H9 (cell line): ENCODE results near the gene BARX1. TPM values are rescaled to one million over a fixed set of nuclear protein-coding genes. Genes with fewer than 3 reads are reported as not detected.

ENCODE experiments used
- DNase-seq: peaks from one replicate; pipeline ENCODE4 v3.0.0-alpha.2; 2017
- H2AFZ ChIP-seq: one replicate; pipeline ENCODE4 v1.6.1; 2013; ENCODE audit warnings: mild to moderate bottlenecking, low read length, control low read depth, moderate library complexity
- H2AK5ac ChIP-seq: 2 replicates; pipeline ENCODE4 v1.6.1; 2013; ENCODE audit warnings: low read length, control low read depth, mixed read lengths; ENCODE audit not compliant: insufficient read length
- H2BK120ac ChIP-seq: one replicate; pipeline ENCODE4 v1.6.1; 2013; ENCODE audit warnings: low read depth, mild to moderate bottlenecking, low read length, control low read depth, inconsistent platforms; ENCODE audit not compliant: poor library complexity, severe bottlenecking
- H2BK12ac ChIP-seq: 2 replicates; pipeline ENCODE4 v1.6.1; 2013; ENCODE audit warnings: low read length, control low read depth, mixed read lengths, low read depth; ENCODE audit not compliant: insufficient read length
- H2BK15ac ChIP-seq: 2 replicates; pipeline ENCODE4 v1.6.1; 2013; ENCODE audit warnings: low read depth, low read length, control low read depth
- H2BK20ac ChIP-seq: one replicate; pipeline ENCODE4 v1.6.1; 2013; ENCODE audit warnings: low read depth, mild to moderate bottlenecking, low read length, control low read depth, inconsistent platforms; ENCODE audit not compliant: poor library complexity, severe bottlenecking
- H2BK5ac ChIP-seq: 2 replicates; pipeline ENCODE4 v1.6.1; 2013; ENCODE audit warnings: low read length, control low read depth, mixed read lengths; ENCODE audit not compliant: insufficient read length
- H3K14ac ChIP-seq: 2 replicates; pipeline ENCODE4 v1.6.1; 2013; ENCODE audit warnings: low read length, control low read depth; ENCODE audit not compliant: insufficient read depth
- H3K18ac ChIP-seq: 2 replicates; pipeline ENCODE4 v1.6.1; 2013; ENCODE audit warnings: low read depth, mild to moderate bottlenecking, mixed read lengths, low read length, control low read depth; ENCODE audit not compliant: insufficient read length
- H3K23ac ChIP-seq: 2 replicates; pipeline ENCODE4 v1.6.1; 2013; ENCODE audit warnings: low read length, control low read depth, mixed read lengths, low read depth; ENCODE audit not compliant: insufficient read length
- H3K23me2 ChIP-seq: 2 replicates; pipeline ENCODE4 v1.6.1; 2013; ENCODE audit warnings: low read depth, mild to moderate bottlenecking, mixed read lengths, low read length, control low read depth; ENCODE audit not compliant: insufficient read length, poor library complexity, severe bottlenecking
- H3K27ac ChIP-seq: 2 replicates; pipeline ENCODE4 v1.5.1; 2013; ENCODE audit warnings: low read length, control low read depth, mixed read lengths, low read depth; ENCODE audit not compliant: insufficient read length
- H3K27me3 ChIP-seq: 2 replicates; pipeline ENCODE4 v1.6.1; 2013; ENCODE audit warnings: low read length, control low read depth, inconsistent platforms; ENCODE audit not compliant: insufficient read depth
- H3K4ac ChIP-seq: 2 replicates; pipeline ENCODE4 v1.6.1; 2013; ENCODE audit warnings: low read depth, mild to moderate bottlenecking, control low read depth, inconsistent platforms, low read length, moderate library complexity
- H3K4me1 ChIP-seq: 2 replicates; pipeline ENCODE4 v1.6.1; 2013; ENCODE audit warnings: low read length, control low read depth, inconsistent platforms; ENCODE audit not compliant: insufficient read depth
- H3K4me2 ChIP-seq: 2 replicates; pipeline ENCODE4 v1.6.1; 2013; ENCODE audit warnings: low read length, control low read depth, mixed read lengths; ENCODE audit not compliant: insufficient read length, insufficient read depth
- H3K56ac ChIP-seq: 2 replicates; pipeline ENCODE4 v1.6.1; 2013; ENCODE audit warnings: low read depth, mild to moderate bottlenecking, mixed read lengths, low read length, control low read depth; ENCODE audit not compliant: insufficient read length
- H3K79me1 ChIP-seq: 2 replicates; pipeline ENCODE4 v1.6.1; 2013; ENCODE audit warnings: low read depth, mild to moderate bottlenecking, moderate library complexity, low read length, control low read depth, inconsistent platforms; ENCODE audit not compliant: insufficient read depth, poor library complexity, severe bottlenecking
- H3K79me2 ChIP-seq: 2 replicates; pipeline ENCODE4 v1.6.1; 2013; ENCODE audit warnings: low read length, control low read depth, inconsistent platforms; ENCODE audit not compliant: insufficient read depth
- H3K9ac ChIP-seq: 2 replicates; pipeline ENCODE4 v1.6.1; 2013; ENCODE audit warnings: low read length, control low read depth, mixed read lengths; ENCODE audit not compliant: insufficient read length; ENCODE audit errors: extremely low read depth
- H3K9me3 ChIP-seq: one replicate; pipeline ENCODE4 v1.6.1; 2013; ENCODE audit warnings: low read depth, low read length, inconsistent platforms; ENCODE audit not compliant: control insufficient read depth
- H3T11ph ChIP-seq: one replicate; pipeline ENCODE4 v1.6.1; 2013; ENCODE audit warnings: mild to moderate bottlenecking, low read length, control low read depth, inconsistent platforms
- H4K20me1 ChIP-seq: one replicate; pipeline ENCODE4 v1.6.1; 2013; ENCODE audit not compliant: control insufficient read depth, insufficient read length, insufficient read depth
- H4K5ac ChIP-seq: 2 replicates; pipeline ENCODE4 v1.6.1; 2013; ENCODE audit warnings: low read depth, mild to moderate bottlenecking, mixed read lengths, low read length, control low read depth; ENCODE audit not compliant: insufficient read length
- H4K8ac ChIP-seq: replicated peaks from 2 replicates; pipeline ENCODE4 v1.6.1; 2013; ENCODE audit warnings: low read length, control low read depth, mixed read lengths, low read depth; ENCODE audit not compliant: insufficient read length
- H4K91ac ChIP-seq: 2 replicates; pipeline ENCODE4 v1.6.1; 2013; ENCODE audit warnings: low read depth, mild to moderate bottlenecking, moderate library complexity, mixed read lengths, low read length, control low read depth; ENCODE audit not compliant: insufficient read length
- H3K27ac Mint-ChIP-seq, 3 experiments: 2 replicates in 2 of 3; 3 replicates in 1 of 3; pipeline ENCODE4 v1.8.0; 2020 to 2021; ENCODE audit warnings: mixed read lengths in 3 of 3, mild to moderate bottlenecking in 1 of 3, moderate library complexity in 1 of 3
- H3K27me3 Mint-ChIP-seq: 2 replicates; pipeline ENCODE4 v1.8.0; 2021; ENCODE audit warnings: low read depth, mild to moderate bottlenecking, moderate library complexity, mixed read lengths
- H3K36me3 Mint-ChIP-seq, 3 experiments: 2 replicates in 2 of 3; 3 replicates in 1 of 3; pipeline ENCODE4 v1.8.0; 2020 to 2021; ENCODE audit warnings: low read depth in 3 of 3, mixed read lengths in 3 of 3; ENCODE audit not compliant: insufficient read depth in 1 of 3
- H3K4me1 Mint-ChIP-seq, 2 experiments: 2 replicates each; pipeline ENCODE4 v1.8.0; 2020; ENCODE audit warnings: mixed read lengths in 2 of 2
- H3K4me3 Mint-ChIP-seq, 2 experiments: 2 replicates in 1 of 2; 3 replicates in 1 of 2; pipeline ENCODE4 v1.8.0; 2020 to 2021; ENCODE audit warnings: mild to moderate bottlenecking in 2 of 2, mixed read lengths in 2 of 2, moderate library complexity in 1 of 2
- H3K9me3 Mint-ChIP-seq, 2 experiments: 2 replicates in 1 of 2; 3 replicates in 1 of 2; pipeline ENCODE4 v1.8.0; 2020; ENCODE audit warnings: mild to moderate bottlenecking in 2 of 2, mixed read lengths in 2 of 2, moderate library complexity in 1 of 2
- WGBS: extraction: QIAGEN DNeasy Blood & Tissue Kit; methylation state at CpG from one replicate; pipeline ENCODE4 v1.1.7; 2013; ENCODE audit warnings: missing lambda C conversion rate, low lambda C conversion rate, mixed read lengths; ENCODE audit not compliant: insufficient read length; ENCODE audit errors: extremely low coverage; 5-methylcytosine and 5-hydroxymethylcytosine counted together
- total RNA-seq: library from RNA; stranded (reverse); gene quantifications from 2 replicates; pipeline ENCODE4 v1.2.1, GENCODE V29; 2021
- TF ChIP-seq, protein P1 (sequence below): fragments of 200-600 bp; sonication (generic); conservative IDR thresholded peaks from 3 replicates; pipeline ENCODE4 v1.8.0; 2021; ENCODE audit warnings: antibody characterized with exemption, mild to moderate bottlenecking

BARX1 gene
- total RNA-seq, 1 experiment from 2014 or later, result 1.2 TPM

- no peaks in the 10 kb centered on the region for H3K79me1 ChIP-seq
- no peak overlapping the region for H2BK12ac ChIP-seq
- H2BK5ac ChIP-seq, result no peak overlapping the region
- Mint-ChIP-seq H3K36me3 (peaks cover 0 to 2% (median 0%) of the 10 kb centered on the region in 3 experiments; a peak in 2 of 7 replicates), H3K9me3 (peaks cover 5 to 6% of the 10 kb centered on the region in 2 experiments; a peak in 4 of 5 replicates), H3K27ac (no peak overlapping the region), H3K4me1 (no peaks in the 10 kb centered on the region), H3K4me3 (no peak overlapping the region), H3K27me3 (peaks cover 3% of the 10 kb centered on the region)
- H2BK120ac ChIP-seq, result no peak overlapping the region
- no peaks in the 10 kb centered on the region for H3K9me3 ChIP-seq
- H4K8ac ChIP-seq, result no peak overlapping the region
- H3K18ac ChIP-seq, result no peak overlapping the region
- H4K91ac ChIP-seq, result no peak overlapping the region
- H2BK20ac ChIP-seq, result no peak overlapping the region
- no peak overlapping the region for H3K14ac ChIP-seq
- no peak overlapping the region for H3K4me2 ChIP-seq
- no peaks in the 10 kb centered on the region for H3K23me2 ChIP-seq
- TF ChIP-seq, protein P1, sequence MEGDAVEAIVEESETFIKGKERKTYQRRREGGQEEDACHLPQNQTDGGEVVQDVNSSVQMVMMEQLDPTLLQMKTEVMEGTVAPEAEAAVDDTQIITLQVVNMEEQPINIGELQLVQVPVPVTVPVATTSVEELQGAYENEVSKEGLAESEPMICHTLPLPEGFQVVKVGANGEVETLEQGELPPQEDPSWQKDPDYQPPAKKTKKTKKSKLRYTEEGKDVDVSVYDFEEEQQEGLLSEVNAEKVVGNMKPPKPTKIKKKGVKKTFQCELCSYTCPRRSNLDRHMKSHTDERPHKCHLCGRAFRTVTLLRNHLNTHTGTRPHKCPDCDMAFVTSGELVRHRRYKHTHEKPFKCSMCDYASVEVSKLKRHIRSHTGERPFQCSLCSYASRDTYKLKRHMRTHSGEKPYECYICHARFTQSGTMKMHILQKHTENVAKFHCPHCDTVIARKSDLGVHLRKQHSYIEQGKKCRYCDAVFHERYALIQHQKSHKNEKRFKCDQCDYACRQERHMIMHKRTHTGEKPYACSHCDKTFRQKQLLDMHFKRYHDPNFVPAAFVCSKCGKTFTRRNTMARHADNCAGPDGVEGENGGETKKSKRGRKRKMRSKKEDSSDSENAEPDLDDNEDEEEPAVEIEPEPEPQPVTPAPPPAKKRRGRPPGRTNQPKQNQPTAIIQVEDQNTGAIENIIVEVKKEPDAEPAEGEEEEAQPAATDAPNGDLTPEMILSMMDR, result no peak
- H4K20me1 ChIP-seq, result no peaks in the 10 kb centered on the region
- no peaks in the 10 kb centered on the region for H3K4me1 ChIP-seq
- no peak overlapping the region for H4K5ac ChIP-seq
- no peak overlapping the region for H3K9ac ChIP-seq
- no peak overlapping the region for H3K23ac ChIP-seq
- no peaks in the 10 kb centered on the region for H3K27me3 ChIP-seq
- no peak overlapping the region for H3K27ac ChIP-seq
- no peak overlapping the region for H2AFZ ChIP-seq
- no peak overlapping the region for H3K56ac ChIP-seq
- no peak overlapping the region for H2AK5ac ChIP-seq
- H3K79me2 ChIP-seq, result no peaks in the 10 kb centered on the region
- H2BK15ac ChIP-seq, result no peak overlapping the region
- no peak for DNase-seq
- H3K4ac ChIP-seq, result no peak overlapping the region
- no peak overlapping the region for H3T11ph ChIP-seq
- WGBS, result no CpG with 5 or more reads among the region's 1 CpG
These were observed 39.4 kb upstream of the BARX1 start for GRCh38 chr9:93994545-93994944.
